ENCODE measurements around the gene SNF8.

Gene SNF8

GRCh38 chr17:48929812-48930165 lies 14.9 kb downstream of the SNF8 start:
- no peak for DNase-seq

GRCh38 chr17:48928876-48929811 lies 15.5 kb downstream of the SNF8 start:
- DNase-seq = no peak

- DNase-seq = no peak
These were observed 16.5 kb downstream of the SNF8 start for GRCh38 chr17:48927978-48928745.

DNA sequence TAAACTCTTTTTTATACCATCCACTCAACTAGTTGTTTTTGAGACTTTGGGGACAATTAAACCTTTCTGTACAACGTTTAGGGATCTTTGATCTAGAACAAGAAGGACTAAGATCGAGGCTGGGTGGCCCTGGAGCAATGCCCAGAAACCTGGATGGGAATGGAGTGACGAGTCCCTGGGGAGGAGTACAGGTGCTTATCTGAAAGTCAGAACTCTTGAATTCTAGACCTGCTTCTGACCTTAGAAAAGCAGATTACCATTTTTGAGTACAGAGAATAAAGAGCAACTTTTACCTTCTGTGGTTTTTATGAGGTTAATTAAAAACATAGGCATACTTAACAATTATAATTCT lies 18.7 kb downstream of the SNF8 start:
- no peak for DNase-seq

DNA sequence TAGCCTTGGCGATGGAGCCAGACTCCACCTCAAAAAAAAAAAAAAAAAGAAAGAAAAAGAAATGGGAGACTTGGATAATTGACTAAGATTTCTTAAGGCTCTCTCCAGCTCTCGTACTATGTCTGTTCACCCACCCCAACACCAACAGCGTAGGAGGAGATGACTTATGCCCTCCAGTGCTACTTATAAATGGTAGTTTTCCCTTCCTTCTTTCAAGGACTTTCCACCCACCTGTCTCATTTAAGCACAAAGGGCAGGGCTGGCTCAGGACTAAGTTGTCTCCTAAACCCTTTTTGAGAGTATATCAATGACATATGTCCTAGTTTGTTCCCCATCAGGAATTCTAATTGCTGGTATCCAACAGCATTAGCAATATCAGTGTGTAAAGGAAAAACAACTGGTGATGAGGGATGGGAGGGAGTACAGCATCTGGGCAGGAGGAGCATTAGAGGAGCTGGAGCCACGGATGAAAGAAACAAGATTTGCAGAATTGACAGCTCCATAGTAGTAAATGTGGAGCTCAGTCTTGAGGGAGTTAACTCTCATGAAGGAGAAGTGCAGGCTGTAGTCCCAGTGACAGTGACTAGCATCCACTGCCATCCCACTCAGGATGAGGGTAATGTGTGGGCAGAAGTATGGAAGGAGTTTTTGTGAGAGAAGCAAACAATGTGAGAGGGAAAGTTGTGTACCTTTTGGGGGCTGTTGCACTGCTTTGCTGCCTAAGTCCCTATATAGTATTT lies 19.2 kb downstream of the SNF8 start:
- DNase-seq = no peak

- peak in 1 of 56 donors; percentile 11 for DNase-seq
These were observed 29.0 kb downstream of the SNF8 start for GRCh38 chr17:48915459-48916282.

DNA sequence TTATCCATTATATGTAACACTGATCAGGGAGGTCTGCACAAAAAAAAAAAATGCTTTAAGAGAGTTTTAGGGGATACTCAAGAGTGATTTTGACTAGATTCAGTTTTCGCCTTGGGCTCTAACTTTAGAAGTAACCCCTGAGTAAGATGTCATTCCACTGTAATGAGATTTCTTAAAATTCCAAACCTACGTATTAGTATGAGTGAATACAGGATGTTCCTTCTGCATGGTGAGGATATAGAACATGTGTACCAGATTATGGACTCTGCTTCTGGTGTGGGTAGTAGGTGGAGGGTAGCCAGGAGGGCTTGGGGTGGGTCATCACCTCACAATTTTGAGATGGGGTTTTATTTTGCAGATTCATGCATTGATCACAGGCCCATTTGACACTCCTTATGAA lies 32.2 kb downstream of the SNF8 start:
- DNase-seq = no peak

- DNase-seq = peak in 30 of 56 donors; percentile 3 to 48 (median 19)
These were observed 34.3 kb downstream of the SNF8 start for GRCh38 chr17:48910370-48910769.

DNA sequence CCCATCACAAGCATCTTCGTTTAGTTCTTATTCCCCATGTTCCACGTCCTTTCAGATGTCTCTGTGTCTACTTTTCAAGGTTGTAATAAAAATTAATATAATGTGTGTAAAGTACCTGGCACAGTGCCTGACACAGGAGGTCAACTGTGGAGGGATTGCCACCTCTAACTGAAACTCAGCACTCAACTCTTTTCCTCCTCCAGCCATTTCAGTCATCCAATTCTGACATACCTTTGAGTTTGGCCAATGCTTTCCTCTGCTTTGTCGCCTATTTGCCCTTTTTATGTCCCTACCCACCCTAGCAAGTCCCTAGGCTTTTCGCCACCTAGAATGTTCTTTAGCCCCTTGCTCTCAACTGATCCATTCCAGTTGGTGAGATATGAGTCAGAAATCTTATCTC lies 34.9 kb downstream of the SNF8 start:
- no peak for DNase-seq

DNA sequence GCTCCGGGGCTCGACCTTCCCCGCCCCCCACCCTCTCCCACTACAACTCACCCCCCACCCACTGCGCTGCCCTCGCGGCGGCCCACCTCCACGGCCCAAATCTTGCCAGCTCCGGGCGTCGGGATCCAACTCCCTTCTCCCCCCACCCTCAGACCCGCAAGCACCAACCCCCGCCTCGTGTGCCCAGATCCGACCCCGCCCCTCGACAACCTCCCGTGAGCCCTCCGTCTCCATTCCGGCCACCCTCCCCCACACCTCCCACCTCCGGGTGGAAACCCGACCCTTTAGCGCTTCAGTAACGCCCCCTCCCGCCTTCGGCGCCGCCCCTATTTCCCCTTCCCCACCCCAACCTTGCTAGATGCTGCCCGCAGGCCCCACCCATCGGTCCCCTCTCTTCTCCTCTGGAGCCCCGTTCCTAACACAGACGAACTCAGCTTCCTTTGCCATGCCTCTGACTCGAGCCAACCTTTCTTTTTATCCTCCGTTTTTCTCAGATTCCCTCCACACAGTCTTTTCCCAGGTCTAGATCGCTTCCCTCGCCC lies 35.7 kb downstream of the SNF8 start:
- peak in 46 of 56 donors; percentile 3 to 81 (median 37) for DNase-seq

DNA sequence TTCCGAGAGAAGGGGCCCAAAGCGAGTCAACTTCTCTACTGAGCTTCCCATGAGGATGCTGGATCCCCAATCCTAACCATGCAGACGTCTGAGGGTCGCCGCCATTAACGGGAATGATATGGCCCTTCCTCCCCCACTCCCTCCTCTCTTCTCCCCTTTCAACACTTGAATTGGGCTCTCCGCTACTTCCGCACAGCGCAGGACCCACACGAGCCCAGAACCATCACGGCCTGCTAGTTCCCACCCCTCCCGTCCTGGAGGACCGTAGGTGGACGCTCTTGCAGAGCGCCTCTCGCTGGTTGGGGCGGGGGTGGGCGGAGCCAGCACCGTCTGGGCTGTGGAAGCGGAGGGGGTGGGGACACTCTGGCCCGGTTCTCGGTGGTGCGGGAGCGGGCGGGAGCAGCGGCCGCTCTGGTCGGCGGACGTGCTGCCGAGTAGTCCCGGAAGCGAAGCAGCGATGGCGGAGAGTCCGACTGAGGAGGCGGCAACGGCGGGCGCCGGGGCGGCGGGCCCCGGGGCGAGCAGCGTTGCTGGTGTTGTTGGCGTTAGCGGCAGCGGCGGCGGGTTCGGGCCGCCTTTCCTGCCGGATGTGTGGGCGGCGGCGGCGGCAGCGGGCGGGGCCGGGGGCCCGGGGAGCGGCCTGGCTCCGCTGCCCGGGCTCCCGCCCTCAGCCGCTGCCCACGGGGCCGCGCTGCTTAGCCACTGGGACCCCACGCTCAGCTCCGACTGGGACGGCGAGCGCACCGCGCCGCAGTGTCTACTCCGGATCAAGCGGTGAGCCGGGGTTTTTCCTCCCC lies 36.4 kb downstream of the SNF8 start, which contains the start of gene UBE2Z:
TSS of gene UBE2Z (plus strand) at position 361 of the 797 bp plus-strand sequence. CDS start at position 458, 97 bp downstream.
- peak; percentile 67 to 98 (median 94) for DNase-seq

- no peak for DNase-seq
These were observed 37.0 kb downstream of the SNF8 start for GRCh38 chr17:48907713-48908046.

DNA sequence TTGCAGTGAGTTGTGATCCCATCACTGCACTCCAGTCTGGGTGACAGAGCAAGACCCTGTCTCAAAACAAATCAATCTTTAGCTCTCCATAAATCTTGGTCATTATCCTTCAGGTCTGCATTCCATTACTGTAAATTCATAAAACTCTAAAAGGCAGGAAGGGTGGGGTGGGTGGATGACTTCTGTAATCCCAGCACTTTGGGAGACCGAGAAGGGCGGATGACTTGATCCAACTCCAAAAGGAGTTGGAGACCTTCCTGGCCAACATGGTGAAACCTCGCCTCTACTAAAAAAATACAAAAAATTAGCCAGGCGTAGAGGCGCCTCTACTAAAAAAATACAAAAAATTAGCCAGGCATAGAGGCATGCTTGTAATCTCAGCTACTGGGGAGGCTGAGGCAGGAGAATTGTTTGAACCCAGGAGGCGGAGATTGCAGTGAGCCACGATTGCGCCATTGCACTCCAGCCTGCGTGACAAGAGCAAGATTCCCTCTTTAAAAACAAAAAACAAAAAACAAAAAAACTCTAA lies 38.6 kb downstream of the SNF8 start:
- no peak for DNase-seq

DNA sequence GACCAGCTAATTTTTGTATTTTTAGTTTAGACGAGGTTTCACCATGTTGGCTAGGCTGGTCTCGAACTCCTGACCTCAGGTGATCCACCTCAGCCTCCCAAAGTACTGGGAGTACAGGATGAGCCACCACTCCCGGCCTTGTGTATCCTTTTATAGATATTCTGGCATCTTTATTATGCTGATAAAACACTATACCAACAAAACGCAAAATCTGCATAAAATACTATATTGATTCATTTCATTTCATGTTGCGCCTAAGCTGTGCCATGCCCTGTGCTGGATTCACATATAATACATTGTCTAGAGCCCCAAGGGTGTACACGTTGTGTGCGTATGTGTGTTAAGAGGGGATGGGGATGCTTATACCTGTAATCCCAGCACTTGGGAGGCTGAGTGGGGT lies 40.2 kb downstream of the SNF8 start:
- DNase-seq = no peak

- DNase-seq = no peak
These were observed 41.2 kb downstream of the SNF8 start for GRCh38 chr17:48903401-48903800.

DNA sequence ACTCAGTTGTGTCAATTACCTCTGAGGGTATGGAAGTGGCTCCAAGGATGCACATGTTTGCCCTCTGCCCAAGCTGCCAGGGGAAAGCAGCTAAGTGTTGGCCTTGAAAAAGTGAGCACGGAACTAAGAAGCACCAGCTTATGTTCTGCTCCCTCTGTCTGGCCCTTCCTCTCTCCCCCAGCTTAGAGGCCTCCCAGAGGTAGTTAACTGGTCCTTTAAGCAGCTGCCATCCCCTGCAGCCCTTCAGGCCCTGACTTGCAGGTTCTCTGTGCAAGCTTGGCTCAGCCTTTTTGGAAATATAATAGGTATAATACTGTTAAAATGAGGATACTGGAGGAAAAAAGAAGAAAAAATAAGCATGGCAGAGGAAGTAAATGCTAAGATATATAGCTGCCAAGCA lies 43.4 kb downstream of the SNF8 start:
- DNase-seq = no peak

DNA sequence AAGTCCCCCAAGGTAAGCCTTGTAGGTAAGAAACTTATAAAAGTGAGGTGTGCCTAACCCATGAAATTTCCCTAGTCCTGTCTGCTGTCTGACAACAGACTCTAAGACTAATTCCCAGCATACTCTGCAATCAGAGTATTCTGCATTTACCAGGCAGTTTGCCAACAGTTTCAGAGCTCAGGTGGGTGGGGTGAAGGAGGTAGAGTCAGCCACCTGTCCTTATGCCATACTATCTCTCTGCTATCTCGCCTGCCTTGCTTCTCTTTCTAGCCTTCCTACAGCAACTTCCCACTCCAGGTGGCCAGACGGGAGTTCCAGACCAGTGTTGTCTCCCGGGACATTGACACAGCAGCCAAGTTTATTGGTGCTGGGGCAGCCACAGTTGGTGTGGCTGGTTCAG lies 49.8 kb downstream of the SNF8 start:
- DNase-seq = no peak

DNA sequence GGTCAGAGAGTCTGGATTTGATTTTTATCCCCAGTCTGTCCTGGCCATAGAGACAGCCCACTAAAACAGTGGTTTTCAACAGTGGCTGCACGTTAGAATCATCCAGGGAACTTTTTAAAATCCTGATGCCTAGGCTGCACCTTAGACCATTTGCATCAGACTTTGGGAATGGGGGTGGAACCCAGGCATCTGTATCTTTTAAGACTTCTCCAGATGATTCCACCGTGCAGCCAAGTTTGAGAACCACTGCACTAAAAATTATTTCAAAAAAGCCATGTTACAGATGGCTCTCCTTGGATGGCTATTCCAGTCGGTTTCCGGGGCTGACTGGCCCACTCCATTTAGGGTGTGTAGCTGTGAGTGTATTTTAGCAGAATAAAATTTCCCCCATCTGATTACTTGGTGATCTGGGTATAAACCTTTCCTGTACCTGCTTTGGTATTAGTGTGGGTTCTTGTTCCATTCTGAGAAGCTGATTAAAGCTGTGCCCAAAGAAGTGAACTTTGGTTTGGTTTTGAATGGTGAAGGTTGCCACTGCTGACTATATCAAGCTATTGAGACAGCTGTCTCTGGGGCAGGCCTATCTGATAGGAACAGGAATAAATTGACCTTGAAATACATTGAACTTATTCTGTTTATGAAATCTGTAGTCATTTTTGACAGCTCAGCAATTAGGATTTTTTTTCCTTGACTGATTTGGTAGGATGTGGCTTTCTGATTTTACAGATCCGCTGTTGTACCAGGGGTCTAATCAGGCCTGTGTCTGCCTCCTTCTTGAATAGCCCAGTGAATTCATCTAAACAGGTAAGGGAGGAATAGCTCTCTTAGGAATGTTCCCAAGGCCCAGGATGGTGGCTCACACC lies 50.8 kb downstream of the SNF8 start:
- no peak for DNase-seq

Data from nucleus accumbens (tissue), 56 donors.